Frontal cortex (tissue), 4 donors: Measurements from ENCODE around the gene ALDH3B2. TPM values are rescaled to one million over a fixed set of nuclear protein-coding genes. Genes with fewer than 3 reads are reported as not detected.
"Not testable (repeated sequence)": the region's sequence is repeated elsewhere in the genome, so short reads cannot be mapped to it uniquely, and the experiment has no call there.

Experiments used
- DNase-seq, 2 donors: peaks; one replicate each; pipeline ENCODE4 v3.0.0; 2012; ENCODE audit warnings: low spot score in 2 of 2
- FAIRE-seq: peaks from 2 replicates; lab custom pipeline; 2012; peaks lifted over from hg19 to GRCh38; lab: Jason Lieb, UNC
- total RNA-seq: library from RNA; depleted of rRNA; stranded (reverse); fragments of >200 nt; gene quantifications from one replicate; pipeline ENCODE4 v1.2.3, GENCODE V29; 2014
- donor health status: control.
- donor health status: control.
- donor health status: control.

ALDH3B2 gene
- total RNA-seq, 1 donor from 2014 or later: not detected

GRCh38 chr11:67689178-67689577 is 14.8 kb upstream of the ALDH3B2 start:
- no peak for FAIRE-seq
- DNase-seq: no peak

GRCh38 chr11:67687986-67688385 is 13.6 kb upstream of the ALDH3B2 start:
- DNase-seq (no peak), FAIRE-seq (no peak)

GRCh38 chr11:67685641-67686332 is 11.4 kb upstream of the ALDH3B2 start:
- DNase-seq, FAIRE-seq: not testable (repeated sequence)

- not testable (repeated sequence) for DNase-seq, FAIRE-seq
Measured at GRCh38 chr11:67682126-67683034, 8.0 kb upstream of the ALDH3B2 start.

GRCh38 chr11:67680696-67681470 is 6.5 kb upstream of the ALDH3B2 start:
- FAIRE-seq: no peak

GRCh38 chr11:67675058-67675747 is 780 bp upstream of the ALDH3B2 start:
- FAIRE-seq: no peak
- DNase-seq: no peak

More at GRCh38 chr11:67680696-67681470, 6.5 kb upstream of the ALDH3B2 start:
- DNase-seq: no peak

GRCh38 chr11:67673902-67674301 is 521 bp downstream of the ALDH3B2 start:
- DNase-seq: no peak

GRCh38 chr11:67673358-67673757 is 1.1 kb downstream of the ALDH3B2 start:
- FAIRE-seq (no peak), DNase-seq (no peak)

More at GRCh38 chr11:67673902-67674301, 521 bp downstream of the ALDH3B2 start:
- no peak for FAIRE-seq

- no peak for FAIRE-seq
Measured at GRCh38 chr11:67671211-67671520, 3.3 kb downstream of the ALDH3B2 start.

GRCh38 chr11:67670316-67671210 is 3.9 kb downstream of the ALDH3B2 start:
- no peak for FAIRE-seq

More at GRCh38 chr11:67671211-67671520, 3.3 kb downstream of the ALDH3B2 start:
- DNase-seq: no peak

GRCh38 chr11:67668192-67668551 is 6.3 kb downstream of the ALDH3B2 start:
- FAIRE-seq (no peak), DNase-seq (no peak)

More at GRCh38 chr11:67670316-67671210, 3.9 kb downstream of the ALDH3B2 start:
- no peak for DNase-seq

- DNase-seq (no peak), FAIRE-seq (no peak)
Measured at GRCh38 chr11:67667490-67668191, 6.8 kb downstream of the ALDH3B2 start.

GRCh38 chr11:67666676-67667489 is 7.5 kb downstream of the ALDH3B2 start:
- FAIRE-seq: no peak

GRCh38 chr11:67666303-67666645 is 8.1 kb downstream of the ALDH3B2 start:
- FAIRE-seq: no peak
- no peak for DNase-seq

More at GRCh38 chr11:67666676-67667489, 7.5 kb downstream of the ALDH3B2 start:
- no peak for DNase-seq

GRCh38 chr11:67665541-67666302 is 8.7 kb downstream of the ALDH3B2 start:
- no peak for FAIRE-seq
- DNase-seq: no peak

- DNase-seq (no peak), FAIRE-seq (no peak)
Measured at GRCh38 chr11:67664696-67665540, 9.5 kb downstream of the ALDH3B2 start.
